IgD-negative memory B cell (primary cell): ENCODE results near the gene STAG2. TPM values are rescaled to one million over a fixed set of nuclear protein-coding genes. Genes with fewer than 3 reads are reported as not detected.
"Not testable (repeated sequence)": the region's sequence is repeated elsewhere in the genome, so short reads cannot be mapped to it uniquely, and the experiment has no call there.

Source experiments
- H3K27ac Mint-ChIP-seq, 3 donors: one replicate each; pipeline ENCODE4 v1.8.0; 2020 to 2022; ENCODE audit warnings: mild to moderate bottlenecking in 3 of 3, mixed read lengths in 3 of 3, moderate library complexity in 1 of 3
- H3K27me3 Mint-ChIP-seq: one replicate; pipeline ENCODE4 v1.8.0; 2021; ENCODE audit warnings: mixed read lengths
- H3K36me3 Mint-ChIP-seq: one replicate; pipeline ENCODE4 v1.8.0; 2020; ENCODE audit warnings: mild to moderate bottlenecking, mixed read lengths
- H3K4me1 Mint-ChIP-seq, 3 donors: one replicate each; pipeline ENCODE4 v1.8.0; 2020 to 2022; ENCODE audit warnings: mixed read lengths in 3 of 3, mild to moderate bottlenecking in 1 of 3
- H3K4me3 Mint-ChIP-seq, 4 donors: one replicate each; pipeline ENCODE4 v1.8.0; 2020 to 2022; ENCODE audit warnings: mild to moderate bottlenecking in 4 of 4, mixed read lengths in 4 of 4, moderate library complexity in 3 of 4
- H3K9me3 Mint-ChIP-seq, 3 donors: one replicate each; pipeline ENCODE4 v1.8.0; 2020 to 2021; ENCODE audit warnings: mixed read lengths in 3 of 3, mild to moderate bottlenecking in 1 of 3
- polyA plus RNA-seq: library from polyadenylated mRNA; unstranded; fragments of 300-500 nt; fragmentation: Illumina TruSeq; gene quantifications from one replicate; pipeline ENCODE4 v1.2.3, GENCODE V29; 2021

STAG2 gene
- polyA plus RNA-seq, 1 donor from 2014 or later, result 49.2 TPM

DNA sequence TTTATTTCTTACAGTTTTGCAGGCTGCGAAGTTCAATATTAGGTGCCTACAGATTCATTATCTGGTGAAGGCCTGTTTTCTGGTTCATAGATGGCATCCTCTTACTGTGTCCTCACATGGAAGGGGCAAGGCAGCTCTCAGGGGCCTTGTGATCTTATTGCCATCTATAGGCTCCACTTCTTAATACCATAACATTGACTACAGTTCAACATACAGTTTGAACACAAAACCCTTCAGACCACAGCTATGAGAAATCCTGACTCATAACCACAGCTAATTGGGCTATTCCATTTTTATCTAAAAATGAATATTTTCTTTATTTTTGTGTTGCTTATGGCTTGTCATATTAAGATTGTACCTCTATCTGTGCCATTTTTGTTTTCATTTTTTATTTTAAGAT lies 72.3 kb downstream of the STAG2 start:
- H3K4me3 Mint-ChIP-seq, result no peak overlapping the region
- H3K36me3 Mint-ChIP-seq, result no peaks in the 10 kb centered on the region
- no peak overlapping the region for H3K27ac Mint-ChIP-seq
- H3K9me3 Mint-ChIP-seq, result no peaks in the 10 kb centered on the region
- no peaks in the 10 kb centered on the region for H3K27me3 Mint-ChIP-seq
- peaks cover 2 to 15% (median 3%) of the 10 kb centered on the region in 3 donors for H3K4me1 Mint-ChIP-seq

DNA sequence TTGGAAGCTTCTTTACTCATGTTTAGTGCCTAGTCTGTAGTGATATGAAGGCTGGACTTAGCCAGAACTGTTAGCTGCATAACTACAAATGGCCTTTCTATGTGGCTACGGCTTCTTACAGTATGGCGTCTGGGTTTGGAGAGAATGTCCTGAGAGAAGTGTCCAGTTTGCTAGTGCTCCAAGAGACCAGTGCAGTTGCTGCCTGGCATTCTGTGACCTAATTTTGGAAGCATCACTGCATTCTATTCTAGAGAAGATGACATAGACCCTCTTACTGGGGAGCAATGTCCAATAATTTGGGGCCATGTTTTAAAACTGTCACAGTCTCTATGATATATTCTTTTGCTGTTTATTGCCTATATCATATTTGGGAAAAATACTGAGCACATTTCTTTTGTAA lies 74.2 kb downstream of the STAG2 start:
- no peaks in the 10 kb centered on the region for H3K36me3 Mint-ChIP-seq
- H3K4me3 Mint-ChIP-seq, result no peak overlapping the region
- no peaks in the 10 kb centered on the region for H3K27me3 Mint-ChIP-seq
- no peak overlapping the region for H3K27ac Mint-ChIP-seq
- H3K9me3 Mint-ChIP-seq, result no peaks in the 10 kb centered on the region
- peaks cover 0 to 9% (median 2%) of the 10 kb centered on the region in 3 donors for H3K4me1 Mint-ChIP-seq

DNA sequence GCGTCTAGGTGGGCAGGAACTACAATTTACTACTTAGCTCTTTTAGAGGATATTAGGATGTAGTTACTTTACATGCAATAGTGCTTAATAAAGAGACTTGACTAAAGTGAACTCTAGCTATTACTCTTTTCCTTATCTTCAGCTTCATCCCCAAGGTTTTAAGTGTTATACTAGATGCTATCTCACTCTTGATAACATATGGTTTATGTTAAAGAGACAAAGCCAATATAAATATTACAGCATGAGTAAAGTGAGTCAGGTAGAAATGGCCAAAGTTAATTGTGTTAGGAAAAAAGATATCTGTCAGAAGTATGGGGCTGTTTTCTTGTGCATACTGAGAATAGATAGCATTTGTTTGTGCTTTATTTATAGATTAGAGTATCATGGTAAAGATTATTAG lies 80.5 kb downstream of the STAG2 start:
- no peaks in the 10 kb centered on the region for H3K9me3 Mint-ChIP-seq
- no peaks in the 10 kb centered on the region for H3K27me3 Mint-ChIP-seq
- no peak overlapping the region for H3K27ac Mint-ChIP-seq
- peaks cover 0 to 2% (median 0%) of the 10 kb centered on the region in 3 donors for H3K4me1 Mint-ChIP-seq
- H3K36me3 Mint-ChIP-seq, result no peaks in the 10 kb centered on the region
- H3K4me3 Mint-ChIP-seq, result no peak overlapping the region

DNA sequence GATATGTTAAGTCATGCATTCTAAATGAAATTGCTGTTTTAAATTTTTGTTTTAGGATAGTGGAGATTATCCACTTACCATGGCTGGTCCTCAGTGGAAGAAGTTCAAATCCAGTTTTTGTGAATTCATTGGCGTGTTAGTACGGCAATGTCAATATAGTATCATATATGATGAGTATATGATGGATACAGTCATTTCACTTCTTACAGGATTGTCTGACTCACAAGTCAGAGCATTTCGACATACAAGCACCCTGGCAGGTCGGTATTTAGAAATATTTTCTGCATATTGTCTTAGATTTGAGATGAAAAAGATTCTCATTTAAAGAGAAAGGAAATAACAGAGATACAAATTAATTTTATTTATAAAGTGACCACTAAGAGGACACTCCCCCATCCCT lies 83.6 kb downstream of the STAG2 start:
- H3K4me1 Mint-ChIP-seq, result peaks cover 0 to 2% (median 0%) of the 10 kb centered on the region in 3 donors
- no peak overlapping the region for H3K4me3 Mint-ChIP-seq
- H3K27me3 Mint-ChIP-seq, result no peaks in the 10 kb centered on the region
- H3K9me3 Mint-ChIP-seq, result no peaks in the 10 kb centered on the region
- no peak overlapping the region for H3K27ac Mint-ChIP-seq
- peaks cover 1% of the 10 kb centered on the region for H3K36me3 Mint-ChIP-seq

DNA sequence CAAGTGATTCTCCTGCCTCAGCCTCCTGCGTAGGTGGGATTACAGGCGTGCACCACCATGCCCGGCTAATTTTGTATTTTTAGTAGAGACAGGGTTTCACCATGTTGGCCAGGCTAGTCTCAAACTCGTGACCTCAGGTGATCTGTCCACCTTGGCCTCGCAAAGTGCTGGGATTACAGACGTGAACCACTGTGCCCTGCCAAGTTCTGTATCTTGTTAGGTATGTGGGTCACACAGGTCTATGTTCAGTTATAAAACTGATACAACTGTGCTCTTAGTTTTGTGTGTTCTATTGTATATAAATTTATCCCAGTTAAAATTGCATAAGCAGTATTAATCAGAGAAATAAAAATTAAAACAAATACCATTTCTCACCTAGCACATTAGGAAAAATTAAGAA lies 122.9 kb downstream of the STAG2 start:
- not testable (repeated sequence) for H3K4me1 Mint-ChIP-seq, H3K9me3 Mint-ChIP-seq, H3K36me3 Mint-ChIP-seq, H3K4me3 Mint-ChIP-seq, H3K27me3 Mint-ChIP-seq
- H3K27ac Mint-ChIP-seq, result peak overlapping the region in 1 of 3 donors; percentile 13

DNA sequence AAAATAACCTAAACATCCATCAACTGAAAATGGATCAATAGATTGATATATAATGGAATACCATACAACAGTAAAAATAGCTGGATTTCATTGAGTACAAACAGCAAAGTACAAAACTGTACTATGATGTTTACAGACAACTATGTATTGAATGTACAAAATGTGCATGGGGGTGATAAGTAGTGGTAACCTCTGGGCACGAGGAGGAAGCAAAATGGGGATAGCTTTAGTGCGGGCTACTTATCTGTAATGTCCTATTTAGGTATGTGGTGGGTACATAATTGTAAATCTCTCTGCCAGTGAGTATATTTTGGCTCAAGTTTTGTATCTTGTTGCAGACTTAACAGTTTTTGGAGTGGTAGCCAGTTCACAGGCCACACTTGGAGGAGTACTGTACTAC lies 123.6 kb downstream of the STAG2 start:
- no peaks in the 10 kb centered on the region for H3K36me3 Mint-ChIP-seq
- H3K27ac Mint-ChIP-seq, result no peak overlapping the region
- H3K4me3 Mint-ChIP-seq, result no peak overlapping the region
- H3K27me3 Mint-ChIP-seq, result no peaks in the 10 kb centered on the region
- no peaks in the 10 kb centered on the region for H3K4me1 Mint-ChIP-seq
- no peaks in the 10 kb centered on the region for H3K9me3 Mint-ChIP-seq

DNA sequence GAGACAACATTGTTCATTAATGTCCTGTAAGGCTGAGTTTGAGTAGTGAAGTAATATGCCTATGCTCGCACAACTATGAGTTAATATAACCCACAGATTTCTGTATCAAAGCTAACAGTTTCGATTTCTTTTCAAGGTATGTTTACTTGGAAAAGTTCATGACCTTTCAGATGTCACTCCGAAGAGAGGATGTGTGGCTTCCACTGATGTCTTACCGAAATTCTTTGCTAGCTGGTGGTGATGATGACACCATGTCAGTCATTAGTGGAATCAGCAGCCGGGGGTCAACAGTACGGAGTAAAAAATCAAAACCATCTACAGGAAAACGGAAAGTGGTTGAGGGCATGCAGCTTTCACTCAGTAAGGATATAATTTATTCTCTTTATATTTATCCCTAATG lies 124.9 kb downstream of the STAG2 start:
- Mint-ChIP-seq H3K9me3 (no peaks in the 10 kb centered on the region), H3K27ac (no peak overlapping the region), H3K27me3 (no peaks in the 10 kb centered on the region), H3K4me3 (no peak overlapping the region), H3K36me3 (no peaks in the 10 kb centered on the region), H3K4me1 (no peaks in the 10 kb centered on the region)

DNA sequence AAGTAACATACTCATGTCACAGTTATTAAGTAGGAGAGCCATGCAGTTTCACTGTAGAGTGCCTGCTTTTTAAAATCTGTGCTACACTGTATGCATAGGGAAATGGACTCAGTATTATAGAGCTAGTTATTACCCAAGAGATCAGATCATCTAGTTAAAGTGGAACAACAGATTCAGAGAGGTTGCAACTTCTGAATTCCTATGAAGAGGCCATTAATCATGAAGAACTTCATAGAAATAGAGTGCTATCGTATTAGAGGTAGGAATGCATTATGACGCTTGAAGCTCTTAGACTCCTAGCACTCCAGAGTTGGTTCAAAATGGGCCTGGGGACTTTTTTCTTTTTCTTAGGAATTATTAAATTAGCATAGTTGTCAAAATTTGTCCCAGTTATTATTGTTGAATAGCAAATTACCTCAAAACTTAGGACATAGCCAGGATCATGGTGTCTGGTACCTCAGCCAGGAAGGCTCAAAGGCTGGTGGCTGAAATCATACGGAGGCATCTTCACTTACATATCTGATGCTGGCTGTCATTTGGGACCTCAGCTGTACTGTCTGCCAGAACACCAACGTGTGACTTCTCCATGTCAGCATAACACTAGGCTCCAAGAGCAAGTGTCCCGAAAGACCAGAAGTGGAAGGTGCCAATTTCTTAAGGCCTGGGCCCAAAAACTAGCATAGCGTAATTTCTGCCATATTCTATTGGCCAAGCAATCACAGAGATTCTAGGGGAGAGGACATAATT lies 125.7 kb downstream of the STAG2 start:
- Mint-ChIP-seq H3K4me1 (no peaks in the 10 kb centered on the region), H3K27ac (no peak overlapping the region), H3K36me3 (no peaks in the 10 kb centered on the region), H3K27me3 (no peaks in the 10 kb centered on the region), H3K4me3 (no peak overlapping the region), H3K9me3 (no peaks in the 10 kb centered on the region)

DNA sequence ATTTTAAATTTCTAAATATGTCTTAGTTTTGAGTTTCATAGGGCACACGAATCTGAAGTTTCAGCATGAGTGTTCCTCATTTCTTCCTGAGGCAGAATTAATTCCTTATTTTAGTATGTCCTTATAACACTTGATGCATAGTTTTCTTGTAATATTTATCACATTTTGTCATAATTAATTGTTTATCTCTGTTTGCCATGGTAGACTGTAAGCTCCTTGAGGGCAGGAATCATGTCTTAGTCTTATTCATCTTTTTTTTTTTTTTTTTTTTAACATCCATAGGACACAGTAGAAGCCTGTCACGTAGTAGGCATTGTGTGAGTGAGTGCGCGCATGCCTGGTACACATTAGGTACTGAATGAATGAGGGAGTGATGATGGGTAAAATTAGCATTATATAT lies 131.7 kb downstream of the STAG2 start:
- Mint-ChIP-seq H3K4me1 (no peaks in the 10 kb centered on the region), H3K27ac (no peak overlapping the region), H3K9me3 (no peaks in the 10 kb centered on the region), H3K27me3 (no peaks in the 10 kb centered on the region), H3K36me3 (no peaks in the 10 kb centered on the region), H3K4me3 (no peak overlapping the region)

DNA sequence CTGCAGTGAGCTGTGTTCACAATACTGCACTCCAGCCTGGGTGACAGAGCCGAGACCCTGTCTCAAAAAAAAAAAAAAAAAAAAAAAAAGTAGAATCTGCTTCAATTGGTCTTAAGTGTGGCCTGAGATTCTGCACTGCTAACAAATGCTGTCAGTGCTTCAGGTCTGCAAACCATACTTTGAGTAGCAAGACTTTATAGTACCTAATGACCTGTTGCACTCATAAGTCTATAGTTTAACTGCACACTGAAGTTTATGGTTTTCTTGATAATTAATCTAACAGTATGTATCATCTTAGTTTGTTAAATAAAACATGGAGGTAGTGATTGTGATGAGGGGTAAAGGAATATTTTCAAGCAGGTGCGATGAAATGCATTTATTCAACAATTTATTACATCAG lies 135.6 kb downstream of the STAG2 start:
- no peak overlapping the region for H3K4me3 Mint-ChIP-seq
- H3K27me3 Mint-ChIP-seq, result no peaks in the 10 kb centered on the region
- no peaks in the 10 kb centered on the region for H3K9me3 Mint-ChIP-seq
- H3K4me1 Mint-ChIP-seq, result no peaks in the 10 kb centered on the region
- H3K27ac Mint-ChIP-seq, result no peak overlapping the region
- H3K36me3 Mint-ChIP-seq, result no peaks in the 10 kb centered on the region

DNA sequence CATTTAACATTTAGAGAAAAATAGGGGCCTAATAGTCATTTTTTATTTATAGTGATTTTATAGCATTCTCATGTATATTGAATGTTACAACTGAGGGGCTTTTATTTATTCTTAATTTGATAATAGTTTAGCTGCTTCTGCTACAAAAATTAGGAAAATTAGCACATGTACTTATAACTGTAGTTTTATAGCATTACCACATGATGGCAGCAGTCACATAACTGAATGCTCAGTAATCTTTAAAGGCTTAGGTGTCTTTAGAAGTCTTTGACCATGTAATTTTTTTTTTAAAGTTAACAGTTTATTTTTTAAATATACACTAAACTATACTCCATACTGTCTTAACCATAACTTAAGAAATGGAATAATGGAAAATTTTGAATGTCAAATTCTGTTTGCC lies 136.6 kb downstream of the STAG2 start:
- Mint-ChIP-seq H3K36me3 (no peaks in the 10 kb centered on the region), H3K4me3 (no peak overlapping the region), H3K4me1 (no peaks in the 10 kb centered on the region), H3K27ac (no peak overlapping the region), H3K27me3 (no peaks in the 10 kb centered on the region), H3K9me3 (no peaks in the 10 kb centered on the region)

DNA sequence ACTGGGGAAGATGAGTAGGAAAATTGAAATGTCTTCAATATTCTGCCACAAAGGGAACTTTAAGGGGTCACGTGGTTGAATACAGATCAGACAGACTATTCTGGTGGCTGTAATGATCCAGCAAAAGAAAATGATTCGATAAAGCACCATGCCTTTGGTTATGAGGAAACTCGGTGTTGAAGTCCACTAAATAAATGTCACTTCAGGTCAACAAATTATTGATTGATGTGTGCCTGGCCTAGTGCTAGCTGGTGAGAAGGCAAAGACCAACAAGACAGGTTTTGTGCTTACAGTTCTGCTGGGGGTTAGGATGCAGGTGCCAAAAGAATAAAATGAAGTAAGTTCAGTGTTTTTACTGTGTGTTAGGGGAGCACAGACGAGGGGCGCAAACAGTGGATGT lies 142.5 kb downstream of the STAG2 start:
- H3K27me3 Mint-ChIP-seq, result no peaks in the 10 kb centered on the region
- H3K9me3 Mint-ChIP-seq, result peaks cover 0 to 4% (median 0%) of the 10 kb centered on the region in 3 donors
- H3K27ac Mint-ChIP-seq, result no peak overlapping the region
- H3K36me3 Mint-ChIP-seq, result peaks cover 2% of the 10 kb centered on the region
- H3K4me3 Mint-ChIP-seq, result no peak overlapping the region
- H3K4me1 Mint-ChIP-seq, result no peaks in the 10 kb centered on the region

DNA sequence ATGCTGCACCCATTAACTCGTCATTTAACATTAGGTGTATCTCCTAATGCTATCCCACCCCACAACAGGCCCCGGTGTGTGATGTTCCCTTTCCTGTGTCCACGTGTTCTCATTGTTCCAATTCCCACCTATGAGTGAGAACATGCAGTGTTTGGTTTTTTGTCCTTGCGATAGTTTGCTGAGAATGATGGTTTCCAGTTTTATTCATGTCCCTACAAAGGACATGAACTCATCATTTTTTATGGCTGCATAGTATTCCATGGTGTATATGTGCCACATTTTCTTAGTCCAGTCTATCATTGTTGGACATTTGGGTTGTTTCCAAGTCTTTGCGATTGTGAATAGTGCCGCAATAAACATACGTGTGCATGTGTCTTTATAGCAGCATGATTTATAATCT lies 143.0 kb downstream of the STAG2 start:
- H3K4me1 Mint-ChIP-seq, H3K36me3 Mint-ChIP-seq, H3K4me3 Mint-ChIP-seq, H3K9me3 Mint-ChIP-seq, H3K27ac Mint-ChIP-seq, H3K27me3 Mint-ChIP-seq: not testable (repeated sequence)

DNA sequence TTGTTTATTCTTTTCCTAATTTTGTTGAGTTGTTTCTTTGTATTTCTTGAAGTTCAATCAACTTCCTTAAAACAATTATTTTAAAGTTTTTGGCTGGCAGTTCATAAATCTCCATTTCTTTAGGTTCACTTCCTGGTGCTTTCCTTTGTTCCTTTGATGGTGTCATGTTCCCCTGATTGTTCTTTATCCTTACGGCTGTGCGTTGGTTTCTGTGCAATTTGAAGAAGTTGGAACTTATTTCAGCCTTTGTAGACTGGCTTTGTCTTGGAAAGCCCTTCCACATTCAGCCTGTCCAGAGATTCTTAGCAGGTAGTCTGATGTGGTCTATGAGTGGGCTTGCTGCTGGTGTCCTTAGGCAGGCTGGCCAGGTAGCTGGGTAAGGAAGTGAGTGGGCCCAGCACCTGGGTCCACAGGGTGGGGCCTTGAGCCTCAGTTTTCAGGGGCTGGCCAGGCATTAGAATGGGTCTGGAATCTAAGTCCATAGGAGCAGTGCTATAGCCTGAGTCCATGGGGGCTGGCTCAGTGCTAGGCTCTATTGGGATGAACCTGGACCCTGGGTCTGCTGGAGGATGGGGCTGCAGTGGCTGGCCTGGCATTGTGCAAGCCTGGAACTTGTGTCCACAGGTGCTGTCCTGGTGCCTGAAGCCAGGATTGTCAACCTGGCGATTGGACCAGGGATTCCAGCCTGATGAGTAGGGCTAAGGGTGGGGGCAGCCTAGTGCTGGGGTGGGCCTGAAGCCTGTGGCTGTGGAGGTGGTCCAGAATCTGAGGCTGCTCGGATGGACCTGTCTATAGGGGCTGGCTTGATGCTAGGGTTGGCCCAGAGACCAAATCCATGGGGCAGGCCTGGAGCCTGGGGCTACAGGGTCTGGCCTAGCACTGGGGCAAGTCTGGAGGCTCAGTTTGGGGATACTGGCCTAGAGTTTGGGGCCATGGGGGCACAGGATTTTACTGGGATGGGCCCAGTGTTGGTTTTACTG lies 152.4 kb downstream of the STAG2 start:
- Mint-ChIP-seq H3K27me3 (no peaks in the 10 kb centered on the region), H3K4me1 (no peaks in the 10 kb centered on the region), H3K9me3 (peaks cover 0 to 7% (median 0%) of the 10 kb centered on the region in 3 donors), H3K27ac (no peak overlapping the region), H3K4me3 (peak overlapping the region in 1 of 4 donors; percentile 28), H3K36me3 (no peaks in the 10 kb centered on the region)

DNA sequence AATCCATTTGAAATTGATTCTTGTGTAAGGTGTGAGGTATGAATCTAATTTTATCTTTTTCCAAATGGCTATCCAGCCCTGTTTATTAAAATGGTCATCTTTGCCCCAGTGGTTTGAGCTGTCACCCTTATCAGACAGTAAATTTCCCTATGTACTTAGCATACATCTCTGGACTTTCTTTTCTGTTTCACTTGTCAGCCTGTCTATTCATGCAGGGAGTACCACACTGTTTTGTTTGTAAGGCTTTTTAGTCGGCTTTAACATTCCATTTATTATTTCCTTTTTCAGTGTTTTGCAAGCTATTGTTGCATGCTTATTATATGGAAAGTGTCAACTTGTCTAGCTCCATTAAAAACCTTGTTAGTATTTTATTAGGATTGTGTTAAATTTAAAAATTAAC lies 155.8 kb downstream of the STAG2 start:
- H3K9me3 Mint-ChIP-seq, result no peaks in the 10 kb centered on the region
- H3K27ac Mint-ChIP-seq, result no peak overlapping the region
- no peaks in the 10 kb centered on the region for H3K27me3 Mint-ChIP-seq
- H3K4me3 Mint-ChIP-seq, result no peak overlapping the region
- H3K36me3 Mint-ChIP-seq, result no peaks in the 10 kb centered on the region
- H3K4me1 Mint-ChIP-seq, result no peaks in the 10 kb centered on the region

DNA sequence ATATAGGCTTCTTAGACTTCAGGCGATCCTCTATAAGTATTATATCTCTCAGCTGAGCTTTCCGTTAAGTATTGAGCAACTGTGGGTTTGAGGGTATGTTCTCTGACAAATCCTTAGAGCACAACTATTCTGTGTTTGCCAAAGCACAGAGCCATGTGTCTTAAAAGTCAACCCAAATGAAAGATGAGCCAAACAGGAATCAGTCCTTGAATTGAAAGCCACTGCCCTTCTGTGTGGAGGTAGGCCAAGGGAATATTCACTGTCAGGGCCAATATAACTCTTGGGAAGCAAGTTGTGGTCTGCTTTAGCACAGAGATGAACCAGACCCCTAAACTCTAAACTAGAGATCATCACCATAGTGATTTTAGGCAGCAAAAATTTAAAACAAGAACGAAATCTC lies 164.0 kb downstream of the STAG2 start:
- H3K36me3 Mint-ChIP-seq, result no peaks in the 10 kb centered on the region
- no peaks in the 10 kb centered on the region for H3K27me3 Mint-ChIP-seq
- H3K9me3 Mint-ChIP-seq, result peaks cover 0 to 1% (median 0%) of the 10 kb centered on the region in 3 donors
- no peaks in the 10 kb centered on the region for H3K4me1 Mint-ChIP-seq
- no peak overlapping the region for H3K27ac Mint-ChIP-seq
- no peak overlapping the region for H3K4me3 Mint-ChIP-seq
